GM19397 (cell line): ENCODE data around the gene MC3R.

Experiments used
- ATAC-seq: cut with Tn5 transposase; IDR thresholded peaks from one replicate; pipeline ENCODE4 v1.9.1; 2021; ENCODE audit warnings: mild to moderate bottlenecking, moderate library complexity; ENCODE audit not compliant: unreplicated experiment

MC3R gene

DNA sequence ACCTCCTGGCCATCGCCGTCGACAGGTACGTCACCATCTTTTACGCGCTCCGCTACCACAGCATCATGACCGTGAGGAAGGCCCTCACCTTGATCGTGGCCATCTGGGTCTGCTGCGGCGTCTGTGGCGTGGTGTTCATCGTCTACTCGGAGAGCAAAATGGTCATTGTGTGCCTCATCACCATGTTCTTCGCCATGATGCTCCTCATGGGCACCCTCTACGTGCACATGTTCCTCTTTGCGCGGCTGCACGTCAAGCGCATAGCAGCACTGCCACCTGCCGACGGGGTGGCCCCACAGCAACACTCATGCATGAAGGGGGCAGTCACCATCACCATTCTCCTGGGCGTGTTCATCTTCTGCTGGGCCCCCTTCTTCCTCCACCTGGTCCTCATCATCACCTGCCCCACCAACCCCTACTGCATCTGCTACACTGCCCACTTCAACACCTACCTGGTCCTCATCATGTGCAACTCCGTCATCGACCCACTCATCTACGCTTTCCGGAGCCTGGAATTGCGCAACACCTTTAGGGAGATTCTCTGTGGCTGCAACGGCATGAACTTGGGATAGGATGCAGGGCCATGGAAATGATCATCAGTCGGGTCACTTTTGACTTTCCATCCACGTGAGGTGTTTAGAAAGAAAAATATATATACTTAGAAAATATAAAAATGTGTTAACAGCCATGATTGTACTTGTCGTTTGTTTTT is 868 bp downstream of the MC3R start:
- no peak for ATAC-seq

- ATAC-seq = no peak
Observed at GRCh38 chr20:56249956-56250355, 1.4 kb downstream of the MC3R start.

- ATAC-seq = no peak
Observed at GRCh38 chr20:56257604-56258003, 9.1 kb downstream of the MC3R start.

- no peak for ATAC-seq
Observed at GRCh38 chr20:56259948-56260347, 11.4 kb downstream of the MC3R start.

GRCh38 chr20:56268536-56268935 is 20.0 kb downstream of the MC3R start:
- ATAC-seq = no peak

- ATAC-seq = no peak
Observed at GRCh38 chr20:56271974-56272373, 23.4 kb downstream of the MC3R start.

DNA sequence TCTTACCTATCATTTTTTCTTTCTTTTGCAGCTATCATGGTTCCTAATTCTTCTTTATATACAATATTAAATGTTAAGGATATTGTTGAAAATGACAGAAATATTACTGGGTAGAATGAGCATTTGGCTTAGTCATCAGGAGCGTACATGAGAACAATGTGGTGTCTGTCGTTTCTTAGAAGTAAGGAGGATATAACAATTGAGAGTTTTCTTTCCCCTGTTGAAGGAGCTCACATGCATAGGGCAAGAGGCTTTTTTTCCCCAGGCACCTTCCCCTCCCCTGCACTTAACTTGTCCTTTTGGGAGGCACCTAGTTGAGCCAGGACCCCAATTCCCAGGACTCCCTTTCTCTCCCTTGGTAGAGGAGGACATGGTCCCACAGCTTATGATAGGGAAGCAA is 25.0 kb downstream of the MC3R start:
- no peak for ATAC-seq

GRCh38 chr20:56274156-56274555 is 25.6 kb downstream of the MC3R start:
- ATAC-seq = no peak

- ATAC-seq = no peak
Observed at GRCh38 chr20:56278196-56278595, 29.7 kb downstream of the MC3R start.

DNA sequence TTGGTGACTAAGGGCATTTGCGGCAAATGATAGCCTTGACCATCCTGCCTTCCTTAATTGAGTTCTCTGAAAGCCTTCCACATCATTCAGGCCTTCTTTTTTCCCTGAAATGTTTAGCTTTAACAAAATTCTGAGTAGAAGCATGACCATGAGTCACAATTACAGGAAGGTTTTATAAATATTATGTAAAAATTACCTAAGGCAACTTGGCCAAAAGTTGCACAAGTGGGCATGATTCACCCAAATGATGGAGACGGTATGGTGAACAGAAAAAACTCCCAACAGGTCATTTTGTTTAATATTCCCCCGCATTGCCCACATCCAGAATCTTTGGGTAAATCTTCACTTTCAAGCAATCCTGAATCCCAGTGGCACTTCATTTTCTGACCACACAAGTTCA is 37.0 kb downstream of the MC3R start:
- ATAC-seq = no peak

GRCh38 chr20:56289652-56290051 is 41.1 kb downstream of the MC3R start:
- no peak for ATAC-seq

DNA sequence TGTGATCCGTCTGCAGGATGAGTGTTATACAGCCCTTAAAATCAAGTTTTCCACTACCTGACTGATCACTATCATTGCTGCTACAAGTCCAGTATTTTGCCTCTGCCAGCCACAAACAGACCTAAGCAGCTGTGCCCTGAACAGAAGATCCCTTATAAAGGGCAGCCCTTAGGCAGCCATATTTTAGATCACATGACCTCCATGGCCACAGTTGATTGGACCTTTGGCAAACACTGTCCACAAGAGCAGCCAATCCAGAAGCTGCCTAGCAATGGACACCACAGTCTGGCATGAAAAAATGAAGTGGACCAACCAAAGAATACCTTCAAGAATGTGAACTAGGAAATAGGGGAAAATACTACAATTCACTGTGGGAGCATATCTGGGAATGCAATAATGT is 50.8 kb downstream of the MC3R start:
- ATAC-seq = no peak
